HG02588 (cell line): Measurements from ENCODE around the gene FBXO38.

ENCODE experiments used
- ATAC-seq: cut with Tn5 transposase; IDR thresholded peaks from one replicate; pipeline ENCODE4 v1.9.1; 2021; ENCODE audit warnings: mild to moderate bottlenecking, moderate library complexity; ENCODE audit not compliant: unreplicated experiment

The FBXO38 gene

GRCh38 chr5:148421661-148422060 is 37.9 kb downstream of the FBXO38 start:
- no peak for ATAC-seq

GRCh38 chr5:148425808-148426207 is 42.0 kb downstream of the FBXO38 start:
- ATAC-seq = no peak

- no peak for ATAC-seq
Measured at GRCh38 chr5:148426514-148426913, 42.8 kb downstream of the FBXO38 start.

- no peak for ATAC-seq
Measured at GRCh38 chr5:148427370-148428042, 43.7 kb downstream of the FBXO38 start.

DNA sequence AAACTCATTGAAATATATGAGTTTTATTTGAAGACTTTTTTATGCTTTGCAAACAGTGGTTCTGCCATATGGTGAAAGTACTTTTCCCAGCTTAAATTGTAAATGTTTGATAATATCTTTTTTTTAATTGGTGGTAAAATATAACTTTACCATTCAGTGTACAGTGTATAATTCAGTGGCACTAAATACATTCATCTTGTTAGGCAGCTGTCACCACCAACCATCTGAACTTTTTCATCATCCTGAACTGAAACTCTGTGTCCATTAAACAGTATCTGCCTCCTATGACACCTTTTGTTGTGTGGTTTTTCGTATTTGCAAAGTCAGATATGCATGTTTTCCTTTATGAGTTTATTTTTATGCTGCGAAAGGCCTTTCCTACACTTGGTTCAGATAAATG is 45.1 kb downstream of the FBXO38 start:
- ATAC-seq = no peak

- no peak for ATAC-seq
Measured at GRCh38 chr5:148433826-148434225, 50.1 kb downstream of the FBXO38 start.

- ATAC-seq = no peak
Measured at GRCh38 chr5:148436029-148436428, 52.3 kb downstream of the FBXO38 start.

DNA sequence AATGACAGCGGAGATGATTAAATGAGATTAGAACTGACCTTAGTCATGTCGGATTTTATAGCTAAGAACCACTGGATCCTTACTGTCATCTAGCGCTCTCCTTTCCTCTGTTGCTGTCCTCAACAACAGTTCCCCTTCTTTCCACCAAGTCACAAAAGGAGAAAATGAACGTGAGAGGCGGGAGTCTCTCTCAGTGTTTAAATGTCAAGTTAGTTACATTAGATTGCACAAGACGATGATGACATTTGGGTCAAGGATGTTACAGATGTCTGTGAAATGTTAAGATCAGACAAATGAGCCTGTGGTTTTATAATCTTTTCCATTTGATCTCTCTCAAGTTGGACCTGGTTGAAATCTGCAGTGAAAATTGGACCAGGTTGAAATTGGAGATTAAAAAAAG is 53.5 kb downstream of the FBXO38 start:
- ATAC-seq = no peak

DNA sequence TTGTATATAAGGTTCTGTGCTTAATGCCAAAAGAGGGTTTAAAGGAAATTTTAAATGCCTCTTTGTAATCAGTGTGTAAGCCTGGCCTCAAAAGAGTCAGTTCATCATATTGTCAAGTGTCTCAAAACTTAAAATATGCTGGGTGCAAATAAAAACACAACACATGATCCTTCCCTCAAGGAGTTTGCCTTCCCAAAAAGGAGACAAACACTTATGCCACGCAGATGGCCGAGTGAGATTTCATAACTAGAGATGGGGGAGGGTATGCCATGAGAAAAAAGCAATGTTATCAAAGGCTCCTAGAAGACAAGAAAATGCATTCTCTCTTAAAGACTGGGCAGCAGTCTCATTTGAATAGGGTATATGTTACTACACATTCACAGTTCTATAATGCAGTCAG is 55.2 kb downstream of the FBXO38 start:
- ATAC-seq = no peak

DNA sequence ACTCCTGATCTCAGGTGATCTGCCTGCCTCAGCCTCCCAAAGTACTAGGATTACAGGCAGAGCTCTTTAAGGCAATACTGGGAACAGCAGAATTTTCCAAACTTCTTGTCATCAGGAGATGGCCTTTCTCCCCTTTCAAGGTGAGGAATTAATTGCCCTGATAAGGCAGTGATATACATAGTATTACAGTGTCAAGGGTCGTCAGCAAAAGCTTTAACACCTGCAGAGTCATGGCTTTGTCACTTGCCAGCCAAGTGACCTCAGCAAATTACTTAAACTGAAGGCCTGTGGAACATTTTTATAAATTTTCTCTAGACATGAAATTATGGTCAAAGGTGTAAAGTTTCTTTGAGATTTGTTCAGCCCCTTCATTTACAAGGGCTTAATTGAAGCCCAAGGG is 59.5 kb downstream of the FBXO38 start:
- ATAC-seq = no peak

DNA sequence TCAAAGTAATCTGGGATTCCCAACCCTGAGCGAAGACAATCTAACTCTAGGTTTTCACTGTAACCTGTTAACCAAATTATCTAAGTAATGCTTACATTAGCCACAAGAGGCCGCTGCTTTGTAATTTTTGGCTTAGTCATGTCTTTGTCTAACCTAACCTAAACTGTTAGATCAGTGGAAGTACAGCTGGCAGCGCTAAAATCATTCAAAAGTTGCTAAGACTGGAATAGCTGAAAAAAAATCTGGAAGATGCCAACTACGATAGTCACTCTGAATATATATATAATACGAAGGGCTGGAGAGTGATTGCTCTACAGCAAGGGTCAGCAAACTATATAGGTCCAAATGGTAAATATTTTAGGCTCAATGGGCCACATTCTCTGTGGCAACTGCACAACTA is 60.2 kb downstream of the FBXO38 start:
- peak; percentile 85 for ATAC-seq

- no peak for ATAC-seq
Measured at GRCh38 chr5:148445578-148445977, 61.8 kb downstream of the FBXO38 start.

DNA sequence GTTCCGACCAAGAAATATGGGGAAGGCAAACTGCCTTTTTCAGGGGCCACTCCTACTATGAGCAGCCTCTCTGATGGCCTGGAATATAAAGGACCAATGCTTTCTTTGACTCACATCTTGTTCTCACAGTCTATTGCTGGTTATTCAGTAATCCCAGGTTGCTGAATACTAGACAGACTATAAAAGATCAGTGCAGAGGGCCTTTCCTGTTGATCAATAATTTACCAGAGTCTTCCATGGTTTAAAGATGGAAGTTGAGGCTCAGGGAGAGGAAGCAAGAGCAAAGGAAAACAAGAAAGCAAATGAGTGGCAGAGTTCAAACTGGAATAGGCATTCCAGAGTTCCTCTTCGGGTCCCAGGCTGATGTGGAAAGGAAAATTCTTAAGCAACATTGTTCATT is 62.9 kb downstream of the FBXO38 start:
- ATAC-seq = no peak

DNA sequence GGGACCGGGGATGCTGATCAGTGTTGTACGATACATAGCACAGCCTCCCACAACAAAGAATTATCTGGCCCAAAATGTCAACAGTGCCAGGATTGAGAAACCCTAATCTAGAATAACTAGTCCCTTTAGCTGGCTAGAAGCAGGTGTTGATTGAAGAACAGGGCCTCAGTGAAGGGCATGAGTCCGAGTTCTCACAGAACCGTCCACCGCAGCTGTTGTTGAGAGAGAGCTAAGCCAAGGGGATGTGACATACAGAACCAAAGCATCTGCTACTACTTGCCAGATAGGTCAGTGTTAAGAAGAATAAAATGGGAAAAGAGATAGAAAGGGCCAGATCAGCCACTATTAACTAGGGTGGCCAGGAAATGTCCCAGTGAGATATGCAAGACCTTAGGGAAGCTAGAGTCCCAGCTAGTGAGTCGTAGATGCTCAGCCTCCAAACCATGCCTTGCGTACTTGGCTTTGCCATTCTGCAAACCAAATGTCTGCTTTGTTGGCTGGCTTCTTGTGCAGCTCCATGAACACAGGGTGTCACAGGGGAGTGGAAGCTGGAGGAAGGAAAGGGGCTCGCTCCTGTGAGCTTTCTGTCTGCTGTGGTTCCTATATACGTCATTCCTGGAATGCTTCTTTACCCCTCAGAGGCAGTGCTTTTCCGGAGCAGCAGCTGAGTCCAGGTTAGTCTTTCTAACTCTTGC is 68.9 kb downstream of the FBXO38 start:
- no peak for ATAC-seq

- ATAC-seq = no peak
Measured at GRCh38 chr5:148454576-148454975, 70.8 kb downstream of the FBXO38 start.

GRCh38 chr5:148455185-148455584 is 71.4 kb downstream of the FBXO38 start:
- no peak for ATAC-seq

DNA sequence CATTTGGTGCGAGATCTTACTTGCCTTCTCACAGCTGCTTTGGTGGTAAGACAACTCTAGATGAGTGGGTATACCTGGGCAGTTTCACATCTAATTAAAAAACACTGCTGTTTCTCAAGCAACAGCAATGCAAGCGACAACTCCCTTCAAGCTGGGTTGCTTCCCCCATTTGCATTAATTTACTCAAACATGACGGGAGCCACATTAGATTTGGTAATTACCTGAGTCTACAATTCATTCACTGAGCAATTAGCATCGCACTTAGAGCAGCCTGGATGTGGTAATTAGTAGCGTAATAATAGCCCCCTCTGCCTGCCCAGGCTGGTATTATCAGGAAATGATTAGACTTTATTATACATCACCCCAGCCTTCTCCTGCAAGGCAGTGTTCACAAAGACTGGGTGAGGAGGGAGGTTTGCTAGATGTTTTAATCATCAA is 73.4 kb downstream of the FBXO38 start:
- no peak for ATAC-seq

DNA sequence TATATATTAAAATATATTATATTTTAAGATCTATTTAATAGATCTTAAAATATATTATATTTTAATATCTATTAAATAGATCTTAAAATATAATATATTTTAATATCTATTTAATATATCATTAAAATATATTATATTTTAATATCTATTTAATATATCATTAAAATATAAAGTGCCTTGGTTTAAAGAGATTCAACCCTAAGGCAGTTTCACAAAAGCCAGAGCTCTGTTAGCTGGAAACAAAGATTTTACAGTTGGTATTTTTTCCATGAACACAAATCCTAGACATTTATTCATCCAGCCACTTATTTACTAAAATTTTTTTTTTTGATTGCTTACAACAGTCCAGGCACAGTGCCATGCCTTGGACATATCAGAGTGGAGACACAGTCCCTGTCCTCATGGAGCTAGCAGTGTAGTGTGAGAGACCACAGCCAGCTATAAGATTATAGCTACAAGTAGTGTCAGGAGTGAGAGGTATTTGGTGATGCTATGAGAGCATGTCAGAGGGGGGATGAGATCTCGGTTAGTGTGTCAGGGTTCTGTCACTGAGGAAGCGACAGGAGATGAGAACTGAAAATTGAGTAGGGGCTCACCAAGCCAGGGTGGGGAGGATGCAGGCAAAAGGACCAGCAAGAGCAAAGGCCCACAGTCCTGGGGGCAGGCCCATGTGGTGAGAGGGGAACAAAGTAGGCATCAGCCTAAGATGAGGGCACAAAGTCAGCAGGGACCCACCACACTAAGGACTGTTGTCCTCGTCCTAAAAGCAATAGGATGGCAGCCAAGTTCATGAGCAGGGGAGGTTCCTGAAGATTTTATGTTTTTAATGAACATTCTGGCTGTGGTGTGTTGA is 74.5 kb downstream of the FBXO38 start:
- no peak for ATAC-seq

DNA sequence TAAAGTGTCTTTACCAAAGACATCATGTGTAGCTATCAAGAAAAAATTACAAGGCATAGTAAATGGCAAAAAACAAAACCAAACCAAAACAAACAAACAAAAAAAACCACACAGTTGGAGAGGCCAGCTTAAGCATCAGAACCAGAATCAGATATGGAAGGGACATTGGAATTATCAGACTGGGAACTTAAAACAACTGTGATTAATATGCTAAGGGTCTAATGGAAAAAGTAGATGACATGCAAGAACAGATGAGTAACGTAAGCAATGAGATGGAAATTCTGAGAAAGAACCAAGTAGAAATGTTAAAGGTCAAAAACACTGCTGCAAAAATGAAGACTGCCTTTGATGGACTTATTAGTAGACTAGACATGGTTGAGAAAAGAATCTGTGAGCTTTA is 75.9 kb downstream of the FBXO38 start:
- no peak for ATAC-seq

- ATAC-seq = no peak
Measured at GRCh38 chr5:148465381-148466235, 81.8 kb downstream of the FBXO38 start.

DNA sequence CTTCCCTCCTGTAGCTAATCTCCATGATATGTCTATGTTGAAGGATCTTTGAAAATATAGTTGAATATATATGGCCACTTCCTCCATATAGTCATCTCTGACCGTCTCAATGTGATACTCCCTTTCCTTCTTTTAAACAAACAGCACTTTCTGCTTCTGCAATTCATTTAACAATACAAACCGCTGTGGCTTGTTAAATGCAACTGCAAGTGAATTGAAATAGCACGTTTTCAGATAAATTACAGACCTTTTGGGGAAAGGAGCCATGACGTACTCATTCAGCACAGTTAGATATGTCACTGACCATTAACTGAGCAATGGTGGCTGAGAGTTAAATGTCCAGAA is 82.5 kb downstream of the FBXO38 start:
- no peak for ATAC-seq
